HepG2 (cell line): ENCODE results near the gene IL4I1. TPM values are rescaled to one million over a fixed set of nuclear protein-coding genes. Genes with fewer than 3 reads are reported as not detected.

ENCODE experiments used
- AHR ChIP-seq: IDR thresholded peaks from 2 replicates; pipeline ENCODE4 v1.6.1; 2018; ENCODE audit warnings: missing genetic modification reagents, missing compliant biosample characterization
- ASH2L ChIP-seq: fragments of 300-600, 200-600 bp; sonication (generic); IDR thresholded peaks from 2 replicates; pipeline ENCODE4 v1.7.0; 2017; ENCODE audit warnings: low read depth, mild to moderate bottlenecking, moderate library complexity, mixed read lengths, low read length; ENCODE audit not compliant: insufficient read length
- CSRNP2 ChIP-seq: sonication (generic); formaldehyde crosslinking; conservative IDR thresholded peaks from 2 replicates; pipeline ENCODE4 v1.8.0; 2022; ENCODE audit warnings: low read depth, missing genetic modification reagents
- EHMT2 ChIP-seq: fragments of 200-600 bp; sonication (generic); IDR thresholded peaks from 2 replicates; pipeline ENCODE4 v1.7.0; 2017; ENCODE audit warnings: antibody characterized with exemption, low read depth, low read length, borderline replicate concordance
- HMGA1 ChIP-seq: sonication (generic); formaldehyde crosslinking; conservative IDR thresholded peaks from 2 replicates; pipeline ENCODE4 v1.4.0; 2020; ENCODE audit warnings: missing genetic modification reagents
- MAFF ChIP-seq: IDR thresholded peaks from 2 replicates; pipeline ENCODE4 v1.6.1; 2011; ENCODE audit warnings: low read depth, low read length, improper control_type of control experiment
- MAFG ChIP-seq: sonication (generic); formaldehyde crosslinking; IDR thresholded peaks from 2 replicates; pipeline ENCODE4 v1.5.1; 2020; ENCODE audit warnings: mild to moderate bottlenecking, missing genetic modification reagents
- MEIS1 ChIP-seq: sonication (generic); formaldehyde crosslinking; IDR thresholded peaks from 2 replicates; pipeline ENCODE4 v1.9.0; 2021; ENCODE audit warnings: mild to moderate bottlenecking, missing genetic modification reagents, moderate library complexity, borderline replicate concordance
- ONECUT2 ChIP-seq: sonication (generic); formaldehyde crosslinking; IDR thresholded peaks from 2 replicates; pipeline ENCODE4 v1.4.0; 2020; ENCODE audit warnings: missing genetic modification reagents
- PHF8 ChIP-seq: sonication (generic); formaldehyde crosslinking; IDR thresholded peaks from 2 replicates; pipeline ENCODE4 v1.5.0; 2020; ENCODE audit warnings: missing genetic modification reagents
- POGK ChIP-seq: sonication (generic); formaldehyde crosslinking; conservative IDR thresholded peaks from 2 replicates; pipeline ENCODE4 v1.8.0; 2022; ENCODE audit warnings: mild to moderate bottlenecking, moderate library complexity, missing genetic modification reagents
- POGZ ChIP-seq: sonication (generic); formaldehyde crosslinking; IDR thresholded peaks from 2 replicates; pipeline ENCODE4 v1.4.0; 2020; ENCODE audit warnings: mild to moderate bottlenecking, missing genetic modification reagents
- ZGPAT ChIP-seq: IDR thresholded peaks from 2 replicates; pipeline ENCODE4 v1.6.1; 2016; ENCODE audit warnings: mild to moderate bottlenecking
- ZNF33A ChIP-seq: sonication (generic); formaldehyde crosslinking; IDR thresholded peaks from 2 replicates; pipeline ENCODE4 v1.5.1; 2020; ENCODE audit warnings: missing genetic modification reagents, mild to moderate bottlenecking, moderate library complexity, borderline replicate concordance
- ZNF609 ChIP-seq: sonication (generic); formaldehyde crosslinking; IDR thresholded peaks from 2 replicates; pipeline ENCODE4 v1.4.0; 2020; ENCODE audit warnings: mild to moderate bottlenecking, missing genetic modification reagents, borderline replicate concordance
- ZNF713 ChIP-seq: sonication (generic); formaldehyde crosslinking; IDR thresholded peaks from 2 replicates; pipeline ENCODE4 v1.4.0; 2020; ENCODE audit warnings: mild to moderate bottlenecking, missing genetic modification reagents
- ZSCAN5A ChIP-seq: sonication (generic); formaldehyde crosslinking; IDR thresholded peaks from 2 replicates; pipeline ENCODE4 v1.8.0; 2022; ENCODE audit warnings: mild to moderate bottlenecking, missing genetic modification reagents, borderline replicate concordance
- polyA plus RNA-seq, 8 experiments: library from polyadenylated mRNA; depleted of rRNA in 3 of 8; stranded (reverse) in 7 of 8; unstranded in 1 of 8; fragments of >200 nt; fragmentation: Illumina TruSeq in 4 of 8; extraction: Trizol in 4 of 8; gene quantifications; 2 replicates each; pipeline versions ENCODE4 v1.2.1 to v1.2.3, GENCODE V29; 2011 to 2016; ENCODE audit warnings: low read depth in 4 of 8, missing spikeins in 1 of 8, mixed read lengths in 1 of 8; ENCODE audit not compliant: insufficient read depth in 1 of 8
- total RNA-seq, 5 experiments: library from RNA; depleted of rRNA; stranded (reverse); fragments of >200 nt; fragmentation: Illumina TruSeq; extraction: Trizol; gene quantifications; 2 replicates each; pipeline ENCODE4 v1.2.3, GENCODE V29; 2016; ENCODE audit warnings: low read depth in 1 of 5

IL4I1 gene
- total and polyA plus RNA-seq, 2 of the 13 experiments (the other 11 are each of a cell fraction or from before 2014, with no cell fraction given) = not detected

GRCh38 chr19:49850487-49851342, 46.0 kb downstream of the IL4I1 start, which contains the start of gene PTOV1 (continued):
- TF ChIP-seq POGK (CRISPR knock-in tag) (peak; percentile 72; the same call in 1 of the 2 replicates), PHF8 (CRISPR knock-in tag) (peak; percentile 76), MAFG (no peak), ZSCAN5A (CRISPR knock-in tag) (no peak), MEIS1 (no peak), HMGA1 (CRISPR knock-in tag) (no peak), ZNF609 (peak; percentile 21; the same call in 1 of the 2 replicates), ZGPAT (CRISPR knock-in tag) (peak; percentile 87), CSRNP2 (no peak), POGZ (CRISPR knock-in tag) (peak; percentile 70), ZNF713 (no peak), ONECUT2 (CRISPR knock-in tag) (no peak), MAFF (no peak), ASH2L (peak; percentile 64), EHMT2 (no peak), AHR (no peak), ZNF33A (no peak)
